Mucosa of descending colon (tissue), 3 donors: ENCODE results near the gene ARHGAP27. TPM values are rescaled to one million over a fixed set of nuclear protein-coding genes. Genes with fewer than 3 reads are reported as not detected.

ENCODE experiments used
- ATAC-seq: fragments of 200-7000 bp; cut with Tn5 transposase; one replicate; pipeline ENCODE4 v1.9.1; 2020; ENCODE audit warnings: mild to moderate bottlenecking, moderate library complexity
- DNase-seq, 3 donors: peaks; one replicate each; pipeline ENCODE4 v3.0.0-alpha.2; 2020
- H3K36me3 ChIP-seq: fragments of 200-600 bp; one replicate; pipeline ENCODE4 v1.8.0; 2021; ENCODE audit warnings: low read depth, mild to moderate bottlenecking
- H3K4me1 ChIP-seq: fragments of 200-600 bp; one replicate; pipeline ENCODE4 v1.8.0; 2021; ENCODE audit warnings: low read depth, mild to moderate bottlenecking
- H3K4me3 ChIP-seq: fragments of 200-600 bp; one replicate; pipeline ENCODE4 v1.8.0; 2021; ENCODE audit warnings: mild to moderate bottlenecking
- H3K9me3 ChIP-seq: fragments of 200-600 bp; one replicate; pipeline ENCODE4 v1.8.0; 2021; ENCODE audit warnings: mild to moderate bottlenecking
- CTCF ChIP-seq: fragments of 200-600 bp; IDR thresholded peaks from one replicate; pipeline ENCODE4 v1.8.0; 2022; ENCODE audit warnings: antibody characterized with exemption, mild to moderate bottlenecking
- intact Hi-C, 2 donors: fragments of 100-400 bp; cut with DNase I in 1 of 2; cut with micrococcal nuclease in 1 of 2; formaldehyde crosslinking; loops; one replicate each; pipeline versions ENCODE4 v1.11.0 to v1.11.1; 2022; cut with DNase I, micrococcal nuclease
- total RNA-seq, 3 donors: library from RNA; stranded (reverse); fragmentation: NEBNext Ultra II Directional in 2 of 3; extraction: Animal tissue kit (Norgen Biotek cat#: 25700) in 2 of 3; gene quantifications; one replicate each; pipeline versions ENCODE4 v1.2.1 to v1.2.4, GENCODE V29; 2021 to 2023
- donor health status: DM: no; HTN: no; CAD: no; lungs with moderate emphysema.
- donor health status: DM: no; HTN: no; CAD: no.
- donor health status: DM: no; HTN: yes; CAD: no.

Gene ARHGAP27
- total RNA-seq, 3 donors from 2014 or later: 88.7 to 199 (median 165) TPM

GRCh38 chr17:45397796-45398195 lies 34.9 kb downstream of the ARHGAP27 start:
- H3K36me3 ChIP-seq: no peaks in the 10 kb centered on the region
- intact Hi-C loops: no loop called here
- no peak for ATAC-seq

GRCh38 chr17:45396496-45397205 lies 36.0 kb downstream of the ARHGAP27 start:
- ATAC-seq: peak; percentile 2
- intact Hi-C loops: no loop called here

More at GRCh38 chr17:45397796-45398195, 34.9 kb downstream of the ARHGAP27 start:
- no peak overlapping the region for H3K4me3 ChIP-seq
- H3K4me1 ChIP-seq: peaks cover 3% of the 10 kb centered on the region
- no peaks in the 10 kb centered on the region for H3K9me3 ChIP-seq
- DNase-seq: peak in 1 of 3 donors; percentile 25
- no peak for TF ChIP-seq CTCF

GRCh38 chr17:45395569-45396415 lies 36.9 kb downstream of the ARHGAP27 start:
- H3K9me3 ChIP-seq: no peaks in the 10 kb centered on the region
- TF ChIP-seq CTCF: no peak
- ATAC-seq (no peak), DNase-seq (peak in 1 of 3 donors; percentile 28)
- H3K4me1 ChIP-seq: peaks cover 3% of the 10 kb centered on the region
- H3K36me3 ChIP-seq: no peaks in the 10 kb centered on the region
- intact Hi-C loops: no loop called here
- H3K4me3 ChIP-seq: no peak overlapping the region

More at GRCh38 chr17:45396496-45397205, 36.0 kb downstream of the ARHGAP27 start:
- peaks cover 3% of the 10 kb centered on the region for H3K4me1 ChIP-seq
- TF ChIP-seq CTCF: no peak
- DNase-seq: no peak
- no peak overlapping the region for H3K4me3 ChIP-seq
- H3K36me3 ChIP-seq: no peaks in the 10 kb centered on the region
- H3K9me3 ChIP-seq: no peaks in the 10 kb centered on the region

GRCh38 chr17:45394913-45395568 lies 37.6 kb downstream of the ARHGAP27 start:
- DNase-seq: peak; percentile 60 to 74 (median 72)
- H3K9me3 ChIP-seq: no peaks in the 10 kb centered on the region
- intact Hi-C loops: no loop called here
- no peak overlapping the region for H3K4me3 ChIP-seq
- TF ChIP-seq CTCF: peak; percentile 37
- H3K4me1 ChIP-seq: peaks cover 3% of the 10 kb centered on the region
- ATAC-seq: peak; percentile 77
- H3K36me3 ChIP-seq: no peaks in the 10 kb centered on the region

GRCh38 chr17:45394564-45394912 lies 38.1 kb downstream of the ARHGAP27 start:
- no peaks in the 10 kb centered on the region for H3K36me3 ChIP-seq
- ATAC-seq (no peak), DNase-seq (no peak)
- no peak for TF ChIP-seq CTCF
- peaks cover 3% of the 10 kb centered on the region for H3K4me1 ChIP-seq
- no peaks in the 10 kb centered on the region for H3K9me3 ChIP-seq
- intact Hi-C loops: no loop called here
- no peak overlapping the region for H3K4me3 ChIP-seq
